Right lobe of liver (tissue), 4 donors: ENCODE results near the gene VWA7.
"Not testable (repeated sequence)": the region's sequence is repeated elsewhere in the genome, so short reads cannot be mapped to it uniquely, and the experiment has no call there.

Experiments used
- CTCF ChIP-seq, 4 donors: fragments of 200-600 bp in 3 of 4; fragments of 450-650 bp in 1 of 4; IDR thresholded peaks; one replicate each; pipeline versions ENCODE4 v1.5.1 to v1.8.0; 2016 to 2022; ENCODE audit warnings: antibody characterized with exemption in 4 of 4, mild to moderate bottlenecking in 2 of 4
- POLR2A ChIP-seq: fragments of 450-650 bp; IDR thresholded peaks from one replicate; pipeline ENCODE4 v1.6.1; 2017; ENCODE audit warnings: antibody characterized with exemption, mild to moderate bottlenecking
- donor health status: DM: no; HTN: no; CAD: no.
- donor health status: DM: no; HTN: no; CAD: no.
- donor health status: DM: no; HTN: yes; CAD: no.

GRCh38 chr6:31808599-31808998 is 31.5 kb upstream of the VWA7 start:
- TF ChIP-seq CTCF (IDR thresholded peaks at IDR 0.05); POLR2A: not testable (repeated sequence)
